K562 (cell line): ENCODE results near the gene NINJ2. TPM values are rescaled to one million over a fixed set of nuclear protein-coding genes. Genes with fewer than 3 reads are reported as not detected.

Experiments
- BCOR ChIP-seq: fragments of 450-650 bp; IDR thresholded peaks from 2 replicates; pipeline ENCODE4 v1.6.1; 2016
- BDP1 ChIP-seq: IDR thresholded peaks from 3 replicates; pipeline ENCODE4 v1.6.1; 2011; ENCODE audit not compliant: insufficient read length, insufficient read depth
- BRD4 ChIP-seq: fragments of 200-600 bp; sonication (generic); IDR thresholded peaks from 2 replicates; pipeline ENCODE4 v1.6.1; 2017; ENCODE audit warnings: inconsistent platforms
- CBFA2T3 ChIP-seq: fragments of 450-650 bp; IDR thresholded peaks from 2 replicates; pipeline ENCODE4 v1.6.1; 2017
- CBX3 ChIP-seq, 2 experiments: IDR thresholded peaks; 1 replicate in 1 of 2; 2 replicates in 1 of 2; pipeline ENCODE4 v1.6.1; 2012; ENCODE audit warnings: inconsistent platforms in 2 of 2, low read length in 2 of 2, borderline replicate concordance in 1 of 2, control low read depth in 1 of 2
- CEBPB ChIP-seq: fragments of 450-650 bp; IDR thresholded peaks from 2 replicates; pipeline ENCODE4 v1.6.1; 2016; ENCODE audit warnings: missing genetic modification characterization, missing compliant biosample characterization
- MEIS2 ChIP-seq: fragments of 450-650 bp; IDR thresholded peaks from 2 replicates; pipeline ENCODE4 v1.6.1; 2014; ENCODE audit warnings: mild to moderate bottlenecking; ENCODE audit not compliant: partially characterized antibody
- NCOA2 ChIP-seq, 2 experiments: fragments of 450-650 bp; IDR thresholded peaks; 2 replicates each; pipeline ENCODE4 v1.6.1; 2018; ENCODE audit warnings: mild to moderate bottlenecking in 2 of 2, moderate library complexity in 1 of 2; ENCODE audit not compliant: partially characterized antibody in 2 of 2
- NFIC ChIP-seq: fragments of 450-650 bp; IDR thresholded peaks from 2 replicates; pipeline ENCODE4 v1.6.1; 2017; ENCODE audit warnings: mild to moderate bottlenecking, inconsistent platforms
- NFRKB ChIP-seq: fragments of 450-650 bp; IDR thresholded peaks from 2 replicates; pipeline ENCODE4 v1.6.1; 2016; ENCODE audit warnings: low read depth
- PATZ1 ChIP-seq: fragments of 250-450 bp; sonication (Bioruptor Pico); IDR thresholded peaks from 2 replicates; pipeline ENCODE4 v1.5.0; 2020; ENCODE audit warnings: mild to moderate bottlenecking, borderline replicate concordance
- SAFB2 ChIP-seq: fragments of 200-400 bp; formaldehyde crosslinking; IDR thresholded peaks from 2 replicates; pipeline ENCODE4 v1.6.1; 2018; ENCODE audit warnings: borderline replicate concordance, low read length, low read depth, moderate library complexity; ENCODE audit not compliant: severe bottlenecking
- SMARCA4 ChIP-seq: fragments of 450-650 bp; IDR thresholded peaks from 2 replicates; pipeline ENCODE4 v1.6.1; 2016
- SNRNP70 ChIP-seq: fragments of 200-400 bp; formaldehyde crosslinking; optimal IDR thresholded peaks from 2 replicates; pipeline ENCODE3; 2017; ENCODE audit warnings: low read depth, low read length
- SRF ChIP-seq, 2 experiments: fragments of 250-450, 450-650 bp in 1 of 2; sonication (Bioruptor Pico) in 1 of 2; sonication (generic) in 1 of 2; formaldehyde crosslinking; IDR thresholded peaks; 2 replicates each; pipeline versions ENCODE4 v1.5.0 to v1.5.1; 2020 to 2022; ENCODE audit warnings: mild to moderate bottlenecking in 1 of 2, missing genetic modification reagents in 1 of 2
- TOE1 ChIP-seq, 2 experiments: fragments of 450-650 bp in 1 of 2; sonication (generic) in 1 of 2; formaldehyde crosslinking in 1 of 2; IDR thresholded peaks; 2 replicates each; pipeline versions ENCODE4 v1.7.1 to v1.8.0; 2016 to 2022; ENCODE audit warnings: borderline replicate concordance in 2 of 2, mild to moderate bottlenecking in 2 of 2, antibody characterized with exemption in 1 of 2, inconsistent platforms in 1 of 2, low read depth in 1 of 2, missing genetic modification reagents in 1 of 2, moderate library complexity in 1 of 2
- ZNF224 ChIP-seq: sonication (generic); formaldehyde crosslinking; IDR thresholded peaks from 2 replicates; pipeline ENCODE4 v1.8.0; 2022; ENCODE audit warnings: mild to moderate bottlenecking, missing genetic modification reagents
- ZNF639 ChIP-seq, 2 experiments: fragments of 200-800 bp in 1 of 2; sonication (Bioruptor generic) in 1 of 2; sonication (generic) in 1 of 2; formaldehyde crosslinking in 1 of 2; IDR thresholded peaks in 1 of 2; conservative IDR thresholded peaks in 1 of 2; 2 replicates each; pipeline versions ENCODE4 v1.5.0 to v1.6.1; 2016 to 2020; ENCODE audit warnings: missing compliant biosample characterization in 1 of 2, missing genetic modification characterization in 1 of 2, missing genetic modification reagents in 1 of 2
- ZNF740 ChIP-seq, 3 experiments: fragments of 200-800 bp in 1 of 3; sonication (Bioruptor generic) in 1 of 3; sonication (generic) in 1 of 3; formaldehyde crosslinking in 1 of 3; IDR thresholded peaks; 2 replicates each; pipeline versions ENCODE4 v1.6.1 to v1.8.0; 2016 to 2022; ENCODE audit warnings: mild to moderate bottlenecking in 2 of 3, missing compliant biosample characterization in 2 of 3, missing genetic modification characterization in 2 of 3, missing genetic modification reagents in 1 of 3
- ZNF76 ChIP-seq: fragments of 250-450 bp; sonication (Bioruptor Pico); IDR thresholded peaks from 2 replicates; pipeline ENCODE4 v1.4.0; 2020; ENCODE audit warnings: mild to moderate bottlenecking, moderate library complexity, borderline replicate concordance
- ZNF77 ChIP-seq: fragments of 250-450 bp; sonication (Bioruptor Pico); IDR thresholded peaks from 2 replicates; pipeline ENCODE4 v1.5.0; 2020
- ZZZ3 ChIP-seq: fragments of 450-650 bp; IDR thresholded peaks from 2 replicates; pipeline ENCODE4 v1.6.1; 2016; ENCODE audit warnings: antibody characterized with exemption, mild to moderate bottlenecking, moderate library complexity
- polyA plus RNA-seq, 8 experiments: library from polyadenylated mRNA; depleted of rRNA in 4 of 8; stranded (reverse) in 5 of 8; unstranded in 3 of 8; fragments of >200 nt; fragmentation: Nextera tagmentation in 2 of 8; fragmentation: Illumina TruSeq in 1 of 8; extraction: Ambion mirVana in 2 of 8; extraction: Trizol in 1 of 8; gene quantifications; 2 replicates each; pipeline versions ENCODE4 v1.2.1 to v1.2.3, GENCODE V29; 2011 to 2014; ENCODE audit warnings: inconsistent platforms in 1 of 8, missing spikeins in 1 of 8
- total RNA-seq, 7 experiments: library from RNA; depleted of rRNA in 6 of 7; stranded (reverse); fragments of >200 nt in 6 of 7; fragmentation: Illumina TruSeq in 2 of 7; extraction: Trizol in 2 of 7; gene quantifications; 2 replicates each; pipeline versions ENCODE4 v1.2.1 to v1.2.3, GENCODE V29; 2011 to 2021; ENCODE audit warnings: low replicate concordance in 1 of 7

Gene NINJ2
- total and polyA plus RNA-seq, 9 of the 15 experiments (the other 6 are each of a cell fraction or from before 2014, with no cell fraction given): 2.6 to 16.0 (median 4.5) TPM

- TF ChIP-seq BRD4: no peak
- no peak for TF ChIP-seq SNRNP70
- TF ChIP-seq ZZZ3: no peak
- no peak for TF ChIP-seq NFRKB
- no peak for TF ChIP-seq BDP1
- TF ChIP-seq MEIS2: no peak
- no peak for TF ChIP-seq SAFB2
- peak; percentile 42 for TF ChIP-seq NFIC
- TF ChIP-seq CEBPB (tag): no peak
- TF ChIP-seq CBFA2T3: peak; percentile 83
- TF ChIP-seq CBX3 (IDR thresholded peaks at IDR 0.05; ENCODE audit: borderline replicate concordance in 1 of 2, low read length in 2 of 2): no peak
- no peak for TF ChIP-seq ZNF639 (CRISPR knock-in tag; conservative IDR thresholded peaks at IDR 0.05 in 1 of 2, IDR thresholded peaks at IDR 0.05 in 1 of 2)
- no peak for TF ChIP-seq SRF (CRISPR knock-in tag; IDR thresholded peaks at IDR 0.05)
- no peak for TF ChIP-seq NCOA2 (IDR thresholded peaks at IDR 0.05; ENCODE audit: partially characterized antibody in 2 of 2)
- 0 out of 2 replicates have a peak, but pooled peaks have one; percentile 33 for TF ChIP-seq SMARCA4
- no peak for TF ChIP-seq TOE1 (IDR thresholded peaks at IDR 0.05; ENCODE audit: borderline replicate concordance)
- no peak for TF ChIP-seq TOE1 (CRISPR knock-in tag; IDR thresholded peaks at IDR 0.05; ENCODE audit: borderline replicate concordance, low read depth)
- no peak for TF ChIP-seq ZNF77 (CRISPR knock-in tag)
- no peak for TF ChIP-seq PATZ1 (CRISPR knock-in tag)
- no peak for TF ChIP-seq ZNF224 (CRISPR knock-in tag)
- TF ChIP-seq ZNF740 (CRISPR knock-in tag; IDR thresholded peaks at IDR 0.05): no peak
- TF ChIP-seq ZNF740 (tag; IDR thresholded peaks at IDR 0.05): no peak
- TF ChIP-seq BCOR: no peak
- TF ChIP-seq ZNF76 (CRISPR knock-in tag): no peak
Observed at GRCh38 chr12:587132-588023, 75.9 kb downstream of the NINJ2 start (continued).
